G401 (cell line): ENCODE results near the gene NAPG. TPM values are rescaled to one million over a fixed set of nuclear protein-coding genes. Genes with fewer than 3 reads are reported as not detected.

Experiments used
- total RNA-seq: library from RNA; depleted of rRNA; stranded (reverse); fragments of >200 nt; shearing (Covaris generic); gene quantifications from 2 replicates; pipeline ENCODE4 v1.2.3, GENCODE V29; 2014; rRNA removed

NAPG gene
- total RNA-seq, 1 experiment from 2014 or later = 25.7 TPM

Other genes starting within 250 kb of the NAPG start
- not detected in 2 replicates for gene APCDD1, start 71.4 kb upstream of the NAPG start, total RNA-seq